HFFc6 (cell line): Measurements from ENCODE around the gene CHD5. TPM values are rescaled to one million over a fixed set of nuclear protein-coding genes. Genes with fewer than 3 reads are reported as not detected.
A peak's percentile ranks its signal among the peaks of the same experiment; 100 is the strongest.

Experiments used
- DNase-seq: peaks from one replicate; pipeline ENCODE4 v3.0.0-alpha.2; 2018
- H3K27ac Mint-ChIP-seq: 2 replicates; pipeline ENCODE4 v1.8.0; 2020; ENCODE audit warnings: mild to moderate bottlenecking, mixed read lengths
- H3K27me3 Mint-ChIP-seq: 2 replicates; pipeline ENCODE4 v1.8.0; 2021; ENCODE audit warnings: mild to moderate bottlenecking, moderate library complexity, mixed read lengths; ENCODE audit not compliant: insufficient read depth
- H3K36me3 Mint-ChIP-seq: 2 replicates; pipeline ENCODE4 v1.8.0; 2021; ENCODE audit warnings: low read depth, mixed read lengths
- H3K4me1 Mint-ChIP-seq: 2 replicates; pipeline ENCODE4 v1.8.0; 2020; ENCODE audit warnings: low read depth, mixed read lengths
- H3K4me3 Mint-ChIP-seq: 2 replicates; pipeline ENCODE4 v1.8.0; 2020; ENCODE audit warnings: mild to moderate bottlenecking, moderate library complexity, mixed read lengths
- H3K9me3 Mint-ChIP-seq: 2 replicates; pipeline ENCODE4 v1.8.0; 2020; ENCODE audit warnings: mild to moderate bottlenecking, mixed read lengths
- total RNA-seq, 6 experiments: library from RNA; stranded (reverse); fragmentation: NEBNext Ultra II Directional; extraction: Animal tissue kit (Norgen Biotek cat#: 25700); gene quantifications; 2 replicates in 1 of 6; 3 replicates in 5 of 6; pipeline ENCODE4 v1.2.3, GENCODE V29; 2021
- TF ChIP-seq, protein P1 (sequence below): fragments of 200-600 bp; sonication (generic); IDR thresholded peaks from 2 replicates; pipeline ENCODE4 v1.5.0; 2021; ENCODE audit warnings: antibody characterized with exemption, mild to moderate bottlenecking

CHD5 gene
- total RNA-seq, 6 experiments from 2014 or later, result 0.05 to 0.36 (median 0.16) TPM; not detected in 2

DNA sequence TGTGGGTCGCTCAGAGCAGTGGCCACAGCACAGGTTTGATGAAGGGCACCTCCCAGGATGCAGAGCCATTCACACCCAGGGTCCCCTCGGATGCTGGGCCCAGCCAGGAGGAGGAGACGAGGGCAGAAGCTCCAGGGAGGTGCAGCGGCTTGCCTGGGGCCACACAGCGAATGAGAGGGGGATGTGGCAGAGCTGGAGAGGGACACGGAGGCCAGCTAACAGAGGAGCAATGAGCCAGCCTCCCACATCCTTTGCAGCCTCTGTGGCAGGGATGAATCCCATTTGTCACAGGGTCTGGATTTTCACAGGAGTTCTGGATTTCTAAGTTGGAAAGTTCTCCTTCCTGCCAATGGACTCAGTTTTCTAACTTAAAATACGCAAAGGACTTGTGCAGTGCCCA lies 35.9 kb downstream of the CHD5 start:
- H3K4me3 Mint-ChIP-seq, result no peak overlapping the region
- H3K9me3 Mint-ChIP-seq, result no peaks in the 10 kb centered on the region
- no peak for DNase-seq
- H3K36me3 Mint-ChIP-seq, result no peaks in the 10 kb centered on the region
- TF ChIP-seq, protein P1, sequence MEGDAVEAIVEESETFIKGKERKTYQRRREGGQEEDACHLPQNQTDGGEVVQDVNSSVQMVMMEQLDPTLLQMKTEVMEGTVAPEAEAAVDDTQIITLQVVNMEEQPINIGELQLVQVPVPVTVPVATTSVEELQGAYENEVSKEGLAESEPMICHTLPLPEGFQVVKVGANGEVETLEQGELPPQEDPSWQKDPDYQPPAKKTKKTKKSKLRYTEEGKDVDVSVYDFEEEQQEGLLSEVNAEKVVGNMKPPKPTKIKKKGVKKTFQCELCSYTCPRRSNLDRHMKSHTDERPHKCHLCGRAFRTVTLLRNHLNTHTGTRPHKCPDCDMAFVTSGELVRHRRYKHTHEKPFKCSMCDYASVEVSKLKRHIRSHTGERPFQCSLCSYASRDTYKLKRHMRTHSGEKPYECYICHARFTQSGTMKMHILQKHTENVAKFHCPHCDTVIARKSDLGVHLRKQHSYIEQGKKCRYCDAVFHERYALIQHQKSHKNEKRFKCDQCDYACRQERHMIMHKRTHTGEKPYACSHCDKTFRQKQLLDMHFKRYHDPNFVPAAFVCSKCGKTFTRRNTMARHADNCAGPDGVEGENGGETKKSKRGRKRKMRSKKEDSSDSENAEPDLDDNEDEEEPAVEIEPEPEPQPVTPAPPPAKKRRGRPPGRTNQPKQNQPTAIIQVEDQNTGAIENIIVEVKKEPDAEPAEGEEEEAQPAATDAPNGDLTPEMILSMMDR, result no peak
- no peaks in the 10 kb centered on the region for H3K4me1 Mint-ChIP-seq
- H3K27ac Mint-ChIP-seq, result no peak overlapping the region
- peaks cover 29% of the 10 kb centered on the region for H3K27me3 Mint-ChIP-seq

DNA sequence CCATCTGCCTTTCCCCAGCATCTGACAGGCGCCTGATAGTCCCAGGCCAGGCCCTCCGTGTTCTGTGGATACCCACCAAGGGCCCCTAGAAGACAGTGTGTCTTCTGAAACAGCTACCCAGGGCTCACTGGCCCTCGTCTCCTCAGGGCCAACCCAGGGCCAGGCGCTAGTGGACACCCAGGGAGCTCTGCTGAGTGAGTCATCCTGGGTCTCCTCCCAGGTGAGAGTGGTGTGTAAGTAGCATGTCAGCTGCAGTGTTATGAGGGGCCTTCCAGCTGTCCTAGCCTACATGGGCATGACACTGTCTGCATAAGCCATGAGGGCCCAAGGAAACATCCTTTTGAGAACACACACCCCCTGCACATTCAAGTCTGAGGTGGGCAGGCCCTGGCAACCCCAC lies 36.7 kb downstream of the CHD5 start:
- Mint-ChIP-seq H3K4me3 (no peak overlapping the region), H3K9me3 (no peaks in the 10 kb centered on the region), H3K27me3 (peaks cover 34% of the 10 kb centered on the region), H3K27ac (no peak overlapping the region), H3K4me1 (no peaks in the 10 kb centered on the region), H3K36me3 (no peaks in the 10 kb centered on the region)
- TF ChIP-seq, protein P1, result no peak
- no peak for DNase-seq

DNA sequence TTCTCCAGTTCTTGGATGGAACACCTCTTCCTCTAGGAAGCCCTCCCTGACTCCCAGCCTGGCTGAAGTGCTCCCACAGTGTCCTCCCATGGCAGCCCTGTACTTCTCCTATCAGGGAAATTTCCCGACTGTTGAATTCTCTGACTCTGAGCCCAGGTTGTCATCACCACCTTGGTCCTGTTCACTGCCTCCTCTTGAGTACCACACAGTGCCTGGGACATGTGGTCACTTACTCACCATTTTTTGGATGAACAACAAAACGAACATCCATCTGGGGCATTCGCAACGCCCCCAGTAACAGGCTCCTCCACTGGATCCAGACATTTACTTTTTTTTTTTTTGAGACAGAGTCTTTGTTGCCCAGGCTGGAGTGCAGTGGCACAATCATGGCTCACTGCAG lies 37.4 kb downstream of the CHD5 start:
- peaks cover 39% of the 10 kb centered on the region for H3K27me3 Mint-ChIP-seq
- TF ChIP-seq, protein P1, result no peak
- DNase-seq, result no peak
- H3K4me1 Mint-ChIP-seq, result no peaks in the 10 kb centered on the region
- no peaks in the 10 kb centered on the region for H3K9me3 Mint-ChIP-seq
- H3K27ac Mint-ChIP-seq, result no peak overlapping the region
- no peak overlapping the region for H3K4me3 Mint-ChIP-seq
- H3K36me3 Mint-ChIP-seq, result no peaks in the 10 kb centered on the region

DNA sequence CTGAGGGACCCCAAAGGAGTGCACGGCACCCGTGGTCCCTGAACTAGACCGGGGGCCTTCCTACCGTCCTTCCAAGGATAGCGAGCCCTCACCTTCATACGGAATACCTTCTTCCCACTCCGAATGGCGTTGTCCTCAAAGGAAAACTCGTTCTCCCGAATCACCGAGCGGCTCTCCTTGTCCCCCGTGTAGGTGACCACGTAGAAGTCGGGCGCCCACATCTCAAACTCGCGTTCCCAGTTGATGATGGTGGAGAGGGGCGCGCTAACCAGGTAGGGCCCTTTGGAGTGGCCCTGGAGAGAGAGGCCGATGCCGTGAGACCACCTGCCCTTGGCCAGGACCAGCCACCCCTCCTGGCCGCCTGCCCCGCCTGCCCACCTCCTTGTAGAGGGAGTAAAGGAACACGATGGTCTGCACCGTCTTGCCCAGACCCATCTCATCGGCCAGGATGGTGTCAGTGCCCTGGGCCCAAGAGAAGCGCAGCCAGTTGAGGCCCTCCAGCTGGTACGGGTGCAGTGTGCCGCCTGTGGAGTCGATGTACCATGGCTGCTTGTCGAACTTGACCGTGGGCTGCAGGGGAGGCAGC lies 38.0 kb downstream of the CHD5 start:
- peaks cover 43% of the 10 kb centered on the region for H3K27me3 Mint-ChIP-seq
- no peaks in the 10 kb centered on the region for H3K9me3 Mint-ChIP-seq
- DNase-seq, result no peak
- H3K36me3 Mint-ChIP-seq, result no peaks in the 10 kb centered on the region
- no peak overlapping the region for H3K27ac Mint-ChIP-seq
- TF ChIP-seq, protein P1, result no peak
- no peak overlapping the region for H3K4me3 Mint-ChIP-seq
- no peaks in the 10 kb centered on the region for H3K4me1 Mint-ChIP-seq

DNA sequence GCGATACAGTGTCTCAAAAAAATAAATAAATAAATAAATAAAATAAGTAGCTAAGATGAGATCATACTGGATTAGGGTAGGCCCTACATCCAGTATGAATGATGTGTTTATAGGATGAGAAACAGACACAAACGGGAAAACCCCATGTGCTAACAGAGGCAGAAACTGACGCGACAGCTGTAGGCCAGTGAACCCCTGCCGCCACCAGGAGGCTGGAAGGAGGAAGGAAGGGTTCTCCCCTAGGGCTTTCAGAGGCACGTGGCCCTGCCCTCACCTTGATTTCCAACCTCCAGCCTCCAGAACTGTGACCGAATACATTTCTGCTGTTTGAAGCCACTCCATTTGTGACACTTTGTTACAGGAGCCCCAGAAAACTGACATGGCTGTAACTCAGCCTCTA lies 38.5 kb downstream of the CHD5 start:
- DNase-seq, result no peak
- Mint-ChIP-seq H3K36me3 (no peaks in the 10 kb centered on the region), H3K4me3 (no peak overlapping the region), H3K27me3 (peaks cover 47% of the 10 kb centered on the region), H3K9me3 (no peaks in the 10 kb centered on the region), H3K27ac (no peak overlapping the region), H3K4me1 (no peaks in the 10 kb centered on the region)
- TF ChIP-seq, protein P1, result peak; percentile 42

DNA sequence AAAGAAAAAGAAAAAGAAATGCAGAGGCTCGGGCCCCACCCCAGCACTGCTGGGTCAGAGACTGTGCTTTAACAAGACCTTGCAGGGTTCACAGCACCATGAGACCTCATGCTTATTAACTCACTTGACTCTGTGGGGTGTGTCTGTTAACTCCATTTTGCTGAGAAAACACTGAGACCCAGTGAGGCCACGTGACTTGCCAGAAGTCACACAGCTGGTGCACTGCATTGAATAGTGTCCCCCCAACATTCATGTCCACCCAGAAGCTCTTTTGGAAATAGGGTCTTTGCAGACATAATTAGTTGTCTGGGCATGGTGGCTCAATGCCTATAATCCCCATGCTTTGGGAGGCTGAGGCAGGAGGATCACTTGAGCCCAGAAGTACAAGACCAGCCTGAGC lies 39.7 kb downstream of the CHD5 start:
- H3K4me3 Mint-ChIP-seq, result no peak overlapping the region
- TF ChIP-seq, protein P1, result no peak
- no peaks in the 10 kb centered on the region for H3K4me1 Mint-ChIP-seq
- H3K9me3 Mint-ChIP-seq, result no peaks in the 10 kb centered on the region
- no peak overlapping the region for H3K27ac Mint-ChIP-seq
- no peak for DNase-seq
- H3K36me3 Mint-ChIP-seq, result no peaks in the 10 kb centered on the region
- peaks cover 45% of the 10 kb centered on the region for H3K27me3 Mint-ChIP-seq
